ENCODE data around the gene KIF5C. TPM values are rescaled to one million over a fixed set of nuclear protein-coding genes. Genes with fewer than 3 reads are reported as not detected.

Gene KIF5C
- total and polyA plus RNA-seq, 2 experiments from 2014 or later, result 0.11 to 0.19 TPM

DNA sequence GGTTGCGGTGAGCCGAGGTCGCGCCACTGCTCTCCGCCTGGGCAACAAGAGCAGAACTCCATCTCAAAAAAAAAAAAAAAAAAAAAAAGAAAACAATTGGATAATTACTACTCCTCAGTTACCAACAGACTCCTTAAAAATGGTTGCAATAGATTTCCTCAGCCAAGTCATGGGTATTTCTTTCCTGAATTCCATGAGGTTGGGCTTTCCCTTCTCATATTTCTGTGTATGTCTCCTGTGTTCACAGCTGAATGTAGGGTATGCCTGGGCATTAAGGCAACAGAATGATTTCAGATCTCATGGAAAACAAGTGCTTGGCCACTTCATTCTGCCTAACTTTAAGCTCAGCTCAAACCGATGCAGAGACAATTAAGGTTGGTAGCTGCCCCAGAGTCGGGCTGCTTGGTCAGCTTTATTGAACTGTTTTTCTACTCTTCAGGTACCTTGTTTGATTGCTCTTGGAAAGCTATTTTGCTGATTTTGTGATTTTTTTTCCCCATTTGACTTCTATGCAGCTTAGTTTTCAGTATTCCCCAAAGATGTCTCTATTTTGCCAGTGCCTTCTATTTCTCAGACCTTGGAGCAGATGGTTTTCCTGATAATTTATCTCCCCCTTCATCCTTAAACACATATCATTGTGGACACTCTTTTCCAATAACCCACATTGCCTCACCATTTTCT lies 24.8 kb downstream of the KIF5C start:
- H3K36me3 ChIP-seq (ENCODE audit: low read depth), result no peaks in the 10 kb centered on the region
- WGBS, 2 experiments (ENCODE audit: low coverage in 1 of 2, low lambda C conversion rate in 2 of 2, missing lambda C conversion rate in 2 of 2), result 82 to 89% methylated on average over 7 of the region's 7 CpGs
- no peak overlapping the region for H3K4me3 ChIP-seq
- no peak for DNase-seq
- in situ Hi-C loops (cut with MboI), result no loop called here
- H4K20me1 ChIP-seq (ENCODE audit: insufficient read depth), result no peaks in the 10 kb centered on the region
- peaks cover 5% of the 10 kb centered on the region; the same call in 1 of the 2 replicates for H3K27me3 ChIP-seq (replicated peaks; ENCODE audit: insufficient read depth)
- H3K9me3 ChIP-seq (ENCODE audit: low read depth), result no peaks in the 10 kb centered on the region
- H3F3A ChIP-seq (ENCODE audit: insufficient read depth), result no peaks in the 10 kb centered on the region
- H2AFZ ChIP-seq, result no peak overlapping the region
- H3K79me2 ChIP-seq (ENCODE audit: insufficient read depth), result no peaks in the 10 kb centered on the region
- H3K27ac ChIP-seq, result no peak overlapping the region
- TF ChIP-seq EZH2 (IDR thresholded peaks at IDR 0.05; ENCODE audit: insufficient read depth, poor library complexity, severe bottlenecking), result no peak
- no peak for TF ChIP-seq EZH2phosphoT487 (IDR thresholded peaks at IDR 0.05; ENCODE audit: insufficient read depth, low read depth)
- H3K9me2 ChIP-seq (ENCODE audit: insufficient read depth), result no peaks in the 10 kb centered on the region
- H3K9ac ChIP-seq, result no peak overlapping the region
- H3K4me2 ChIP-seq (ENCODE audit: unreplicated experiment), result no peak overlapping the region
- H3K4me1 ChIP-seq (ENCODE audit: insufficient read depth), result no peaks in the 10 kb centered on the region

DNA sequence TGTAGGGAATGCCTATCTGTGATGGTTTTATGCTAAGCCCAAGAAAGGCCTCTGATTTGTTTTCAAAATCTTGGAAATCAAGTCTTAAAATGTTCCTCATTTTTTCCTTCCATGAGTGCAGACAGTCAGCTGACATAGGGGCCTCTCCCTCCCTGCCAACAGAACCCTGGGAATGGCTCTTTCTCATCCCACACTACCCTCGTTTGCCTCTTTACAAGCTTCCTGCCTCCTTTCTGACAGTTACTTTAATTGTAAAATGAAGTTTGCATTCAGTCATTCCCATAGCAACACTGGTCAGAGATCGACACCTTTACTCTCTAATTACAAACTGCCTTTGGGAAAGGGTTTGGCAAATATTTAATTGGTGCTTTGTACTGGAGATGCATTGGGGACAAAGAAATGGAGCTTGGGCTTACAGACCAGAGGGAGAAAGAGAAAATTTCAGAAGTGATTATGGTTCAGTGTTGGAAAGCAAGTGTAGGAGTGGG lies 25.4 kb downstream of the KIF5C start:
- no peaks in the 10 kb centered on the region for H3F3A ChIP-seq (ENCODE audit: insufficient read depth)
- H3K9ac ChIP-seq, result no peak overlapping the region
- no peaks in the 10 kb centered on the region for H3K9me3 ChIP-seq (ENCODE audit: low read depth)
- in situ Hi-C loops (cut with MboI), result no loop called here
- H3K4me2 ChIP-seq (ENCODE audit: unreplicated experiment), result no peak overlapping the region
- no peak overlapping the region for H3K4me3 ChIP-seq
- no peaks in the 10 kb centered on the region for H3K9me2 ChIP-seq (ENCODE audit: insufficient read depth)
- no peaks in the 10 kb centered on the region for H3K79me2 ChIP-seq (ENCODE audit: insufficient read depth)
- no peaks in the 10 kb centered on the region for H3K4me1 ChIP-seq (ENCODE audit: insufficient read depth)
- H4K20me1 ChIP-seq (ENCODE audit: insufficient read depth), result no peaks in the 10 kb centered on the region
- peaks cover 5% of the 10 kb centered on the region; the same call in 1 of the 2 replicates for H3K27me3 ChIP-seq (replicated peaks; ENCODE audit: insufficient read depth)
- no peak for TF ChIP-seq EZH2phosphoT487 (IDR thresholded peaks at IDR 0.05; ENCODE audit: insufficient read depth, low read depth)
- TF ChIP-seq EZH2 (IDR thresholded peaks at IDR 0.05; ENCODE audit: insufficient read depth, poor library complexity, severe bottlenecking), result no peak
- no peak overlapping the region for H2AFZ ChIP-seq
- H3K27ac ChIP-seq, result no peak overlapping the region
- 37 to 41% methylated on average over 2 of the region's 2 CpGs for WGBS, 2 experiments (ENCODE audit: low coverage in 1 of 2, low lambda C conversion rate in 2 of 2, missing lambda C conversion rate in 2 of 2)
- H3K36me3 ChIP-seq (ENCODE audit: low read depth), result no peaks in the 10 kb centered on the region
- no peak for DNase-seq

DNA sequence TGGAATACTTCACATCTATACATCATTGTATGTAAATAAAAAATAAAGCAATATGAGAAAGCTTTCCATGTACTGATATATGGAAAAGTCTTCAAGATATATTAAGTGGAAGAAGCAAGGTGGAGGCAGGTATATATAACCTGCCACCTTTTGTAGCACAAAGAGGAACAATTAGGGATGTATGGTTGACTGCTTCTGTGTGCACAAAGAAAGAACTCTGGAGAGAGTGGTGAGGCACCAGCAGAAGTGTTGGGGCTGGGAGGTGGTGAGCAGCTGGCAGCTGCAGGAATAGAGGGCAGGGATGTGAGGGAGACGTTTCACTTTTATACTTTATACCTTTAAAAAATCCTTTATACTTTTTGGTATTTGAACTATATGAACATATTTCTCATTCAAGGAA lies 26.1 kb downstream of the KIF5C start:
- Histone ChIP-seq H3K4me3 (no peak overlapping the region), H3K36me3 (ENCODE audit: low read depth) (no peaks in the 10 kb centered on the region)

DNA sequence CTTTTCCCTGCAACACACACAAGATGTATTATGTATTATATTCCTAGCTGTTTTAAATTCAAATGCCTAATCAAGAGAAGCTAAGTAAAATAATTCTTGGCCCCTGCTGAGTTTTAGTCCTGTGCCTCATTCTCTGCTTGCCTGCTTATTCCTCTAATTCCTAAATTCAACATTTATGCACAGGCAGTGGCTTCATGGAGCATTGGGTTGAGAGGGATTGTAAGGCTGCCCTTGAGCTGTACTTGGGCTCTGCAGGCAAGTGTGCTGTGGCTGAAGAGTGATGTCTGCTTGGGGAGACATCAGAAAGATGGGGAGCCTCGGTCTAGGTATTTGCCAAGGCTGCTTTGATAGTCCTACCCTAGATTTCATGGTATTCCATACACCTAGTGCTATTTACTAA lies 27.8 kb downstream of the KIF5C start:
- peaks cover 5% of the 10 kb centered on the region; the same call in 1 of the 2 replicates for H3K27me3 ChIP-seq (replicated peaks; ENCODE audit: insufficient read depth)
- H3F3A ChIP-seq (ENCODE audit: insufficient read depth), result no peaks in the 10 kb centered on the region
- H3K27ac ChIP-seq, result no peak overlapping the region
- no peaks in the 10 kb centered on the region for H3K9me2 ChIP-seq (ENCODE audit: insufficient read depth)
- no peak overlapping the region for H3K4me2 ChIP-seq (ENCODE audit: unreplicated experiment)
- WGBS, 2 experiments (ENCODE audit: low coverage in 1 of 2, low lambda C conversion rate in 2 of 2, missing lambda C conversion rate in 2 of 2), result 11 to 15% methylated on average over 1 of the region's 1 CpG
- H3K4me3 ChIP-seq, result no peak overlapping the region
- no peaks in the 10 kb centered on the region for H3K4me1 ChIP-seq (ENCODE audit: insufficient read depth)
- no peaks in the 10 kb centered on the region for H3K9me3 ChIP-seq (ENCODE audit: low read depth)
- in situ Hi-C loops (cut with MboI), result no loop called here
- DNase-seq, result no peak
- H3K36me3 ChIP-seq (ENCODE audit: low read depth), result no peaks in the 10 kb centered on the region
- H3K9ac ChIP-seq, result no peak overlapping the region
- no peaks in the 10 kb centered on the region for H3K79me2 ChIP-seq (ENCODE audit: insufficient read depth)
- H2AFZ ChIP-seq, result no peak overlapping the region
- no peak for TF ChIP-seq EZH2 (IDR thresholded peaks at IDR 0.05; ENCODE audit: insufficient read depth, poor library complexity, severe bottlenecking)
- TF ChIP-seq EZH2phosphoT487 (IDR thresholded peaks at IDR 0.05; ENCODE audit: insufficient read depth, low read depth), result no peak
- no peaks in the 10 kb centered on the region for H4K20me1 ChIP-seq (ENCODE audit: insufficient read depth)

More for the DNA sequence above, 26.1 kb downstream of the KIF5C start:
- H3K79me2 ChIP-seq (ENCODE audit: insufficient read depth), result no peaks in the 10 kb centered on the region
- no peak overlapping the region for H3K9ac ChIP-seq
- 22 to 24% methylated on average over 1 of the region's 1 CpG for WGBS, 2 experiments (ENCODE audit: low coverage in 1 of 2, low lambda C conversion rate in 2 of 2, missing lambda C conversion rate in 2 of 2)
- H3F3A ChIP-seq (ENCODE audit: insufficient read depth), result no peaks in the 10 kb centered on the region
- peaks cover 5% of the 10 kb centered on the region; the same call in 1 of the 2 replicates for H3K27me3 ChIP-seq (replicated peaks; ENCODE audit: insufficient read depth)
- no peak overlapping the region for H3K4me2 ChIP-seq (ENCODE audit: unreplicated experiment)
- no peak overlapping the region for H2AFZ ChIP-seq
- no peaks in the 10 kb centered on the region for H4K20me1 ChIP-seq (ENCODE audit: insufficient read depth)
- H3K9me3 ChIP-seq (ENCODE audit: low read depth), result no peaks in the 10 kb centered on the region
- no peak for DNase-seq
- no peak overlapping the region for H3K27ac ChIP-seq
- H3K4me1 ChIP-seq (ENCODE audit: insufficient read depth), result no peaks in the 10 kb centered on the region
- in situ Hi-C loops (cut with MboI), result no loop called here
- H3K9me2 ChIP-seq (ENCODE audit: insufficient read depth), result no peaks in the 10 kb centered on the region
- no peak for TF ChIP-seq EZH2phosphoT487 (IDR thresholded peaks at IDR 0.05; ENCODE audit: insufficient read depth, low read depth)

All from GM23248 (cell line).